Measurements from ENCODE around the gene PPT1. TPM values are rescaled to one million over a fixed set of nuclear protein-coding genes. Genes with fewer than 3 reads are reported as not detected.
A peak's percentile ranks its signal among the peaks of the same experiment; 100 is the strongest.
"Not testable (repeated sequence)": the region's sequence is repeated elsewhere in the genome, so short reads cannot be mapped to it uniquely, and the experiment has no call there.

PPT1 gene
- total RNA-seq, 1 experiment from 2014 or later = 67.5 TPM

DNA sequence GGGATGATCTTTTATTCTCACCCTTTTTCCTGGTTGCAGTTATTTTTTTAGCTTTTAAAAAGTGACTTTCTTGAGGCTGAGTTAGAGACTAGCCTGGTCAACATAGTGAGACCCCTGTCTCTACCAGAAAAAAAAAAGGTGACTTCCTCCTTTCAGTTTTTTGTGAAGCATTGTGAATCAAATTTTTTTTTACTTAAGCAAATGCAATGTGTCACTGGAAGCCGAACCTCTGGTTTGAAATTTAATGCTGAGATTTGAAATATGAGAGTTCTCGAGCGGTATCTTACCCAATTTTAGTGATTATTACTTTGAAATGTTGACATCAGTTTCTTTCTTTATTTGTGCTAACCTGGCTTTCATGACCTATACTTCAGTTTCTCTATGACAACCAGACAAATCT, 52.9 kb downstream of the PPT1 start:
- peaks cover 41% of the 10 kb centered on the region for H3K36me3 ChIP-seq
- no peaks in the 10 kb centered on the region for H3K9me3 ChIP-seq
- no peak for DNase-seq
- H3K27me3 ChIP-seq = no peaks in the 10 kb centered on the region
- H3K4me3 ChIP-seq = no peak overlapping the region

DNA sequence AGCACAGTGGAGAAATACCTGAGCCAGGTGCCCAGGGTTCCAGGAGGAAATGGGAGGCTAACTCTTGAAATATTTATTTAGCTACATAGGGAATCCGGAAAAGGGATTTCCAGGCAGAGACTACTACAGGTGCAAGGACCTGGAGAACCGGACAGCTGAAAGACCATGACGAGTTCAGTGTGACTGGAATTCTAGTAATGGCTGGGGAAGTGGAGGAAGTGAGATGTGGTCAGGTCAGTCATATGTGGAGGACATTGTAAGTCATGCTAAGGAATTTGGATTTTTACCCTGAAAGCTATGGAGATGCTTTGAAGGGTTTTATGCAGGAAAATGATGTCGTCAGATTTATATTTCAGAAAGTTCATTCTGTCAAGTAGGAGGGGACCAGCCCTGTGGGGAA, 54.7 kb downstream of the PPT1 start:
- Histone ChIP-seq H3K4me3 (no peak overlapping the region; the same call in 1 of the 2 replicates), H3K36me3 (peaks cover 36% of the 10 kb centered on the region), H3K27me3 (no peaks in the 10 kb centered on the region), H3K9me3 (no peaks in the 10 kb centered on the region)
- DNase-seq = no peak

DNA sequence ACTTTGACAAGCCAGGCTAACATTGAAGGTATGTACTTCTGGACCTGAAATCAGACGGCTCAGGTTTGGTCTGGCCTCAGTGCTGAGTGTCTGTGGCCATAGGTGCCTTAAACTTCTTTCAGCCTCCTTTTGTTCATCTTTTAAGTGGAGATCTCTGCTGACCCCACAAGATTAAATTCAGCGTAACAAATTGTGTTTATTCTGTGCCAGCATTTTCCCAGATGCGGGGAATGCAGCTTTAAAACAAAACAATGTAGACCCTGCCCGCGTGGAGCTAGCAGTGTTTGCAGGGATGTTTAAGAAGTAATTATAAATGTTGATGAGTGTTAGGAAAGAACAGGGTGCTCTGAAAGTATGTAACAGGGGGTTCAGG, 55.6 kb downstream of the PPT1 start:
- Histone ChIP-seq H3K4me3 (peak overlapping the region; percentile 97), H3K27me3 (no peaks in the 10 kb centered on the region), H3K9me3 (no peaks in the 10 kb centered on the region), H3K36me3 (peaks cover 33% of the 10 kb centered on the region)
- DNase-seq = no peak

DNA sequence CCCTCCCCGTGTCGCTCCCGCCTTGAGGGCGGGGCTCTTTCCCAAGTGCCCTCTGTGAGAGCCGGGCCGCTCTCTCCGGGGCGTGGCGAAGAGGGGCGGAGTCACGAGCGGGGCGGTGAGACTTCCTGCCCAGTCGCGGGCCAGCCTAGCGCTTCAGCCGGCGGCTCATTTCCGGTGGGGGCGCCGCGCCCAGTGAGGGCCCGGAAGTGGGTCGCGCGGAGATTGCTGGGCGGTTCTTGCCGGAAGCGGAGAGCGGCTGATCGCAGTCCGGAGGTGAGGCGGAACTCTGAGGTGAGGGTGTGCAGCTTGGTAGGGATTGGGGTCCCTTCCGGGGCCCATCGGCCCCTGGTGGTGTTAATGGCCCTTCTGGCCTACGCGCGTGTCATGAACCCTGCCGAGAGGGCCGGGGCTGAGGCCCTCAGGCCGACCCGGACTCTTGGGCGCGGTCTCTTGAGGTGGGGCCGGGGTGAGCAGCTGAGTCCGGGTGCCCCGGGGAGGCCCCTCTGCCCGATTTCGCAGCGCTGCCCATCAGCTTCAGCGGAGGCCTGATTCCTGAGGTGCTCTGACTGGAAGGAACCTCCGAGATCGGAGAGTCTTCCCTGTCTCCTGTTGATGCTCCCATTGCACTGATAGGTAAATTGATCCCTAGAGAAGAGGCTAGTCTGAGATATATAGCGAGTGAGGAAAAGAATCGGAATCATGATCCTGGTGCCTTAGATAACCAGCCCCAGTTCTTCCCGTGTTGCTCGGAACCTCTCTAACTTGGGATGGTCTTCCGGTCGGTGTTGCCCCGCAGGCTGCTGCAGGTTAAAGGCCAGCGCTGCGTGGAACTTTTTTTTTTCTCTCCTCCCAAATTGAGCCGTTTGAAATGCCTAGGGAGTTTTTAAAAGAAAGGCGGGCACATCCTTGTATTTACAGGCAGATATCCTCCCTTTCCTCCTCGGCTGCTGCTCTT, 56.3 kb downstream of the PPT1 start, which contains the start of gene CAP1:
Gene CAP1, plus strand, starts transcription at position 219 of the 955 bp plus-strand sequence. CDS start 18,618 bp downstream, outside the sequence.
- Histone ChIP-seq H3K9me3 (no peaks in the 10 kb centered on the region), H3K4me3 (peak within 1 kb of the TSS; percentile 97), H3K36me3 (peaks cover 26% of the 10 kb centered on the region), H3K27me3 (no peaks in the 10 kb centered on the region)
- DNase-seq = peak; percentile 99

DNA sequence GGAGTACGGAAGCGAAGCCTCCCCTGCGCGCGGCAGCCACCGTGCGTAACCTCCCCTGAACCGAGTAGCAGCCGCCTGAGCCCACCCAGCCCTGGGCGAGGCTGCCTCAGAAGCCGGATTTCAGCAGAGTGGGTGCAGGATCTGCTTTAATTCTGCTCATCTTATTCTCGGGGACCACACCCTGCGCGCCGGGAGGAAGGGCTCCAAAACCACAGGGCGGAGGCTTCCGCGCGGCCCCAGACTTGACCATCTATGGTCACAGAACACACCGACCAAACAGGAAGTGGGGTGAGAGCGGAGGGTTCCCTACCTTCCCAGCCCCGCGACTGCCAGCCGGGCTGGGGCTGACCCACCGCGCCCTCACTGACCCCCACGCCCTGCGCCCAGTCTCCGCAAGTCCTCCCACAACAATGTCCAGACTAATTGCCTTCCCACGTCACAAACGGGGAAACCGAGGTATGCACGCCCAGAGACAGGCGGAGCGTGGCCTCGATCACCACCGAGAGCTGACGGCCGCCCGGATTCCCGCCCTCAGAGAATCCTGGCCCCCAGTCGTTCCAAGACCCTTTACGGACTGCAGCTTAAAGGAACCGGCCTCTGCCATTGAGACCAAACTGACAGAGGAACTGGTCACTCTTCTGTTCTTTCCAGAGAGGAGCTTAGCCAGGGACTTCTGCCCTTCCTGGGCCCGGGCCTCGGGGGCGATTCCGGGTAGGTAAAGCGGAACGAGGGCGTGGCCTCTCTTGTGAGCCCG, 57.1 kb downstream of the PPT1 start:
- no peaks in the 10 kb centered on the region for H3K27me3 ChIP-seq
- no peaks in the 10 kb centered on the region for H3K9me3 ChIP-seq
- H3K36me3 ChIP-seq = peaks cover 23% of the 10 kb centered on the region
- DNase-seq = peak; percentile 87
- peak overlapping the region; percentile 97 for H3K4me3 ChIP-seq

DNA sequence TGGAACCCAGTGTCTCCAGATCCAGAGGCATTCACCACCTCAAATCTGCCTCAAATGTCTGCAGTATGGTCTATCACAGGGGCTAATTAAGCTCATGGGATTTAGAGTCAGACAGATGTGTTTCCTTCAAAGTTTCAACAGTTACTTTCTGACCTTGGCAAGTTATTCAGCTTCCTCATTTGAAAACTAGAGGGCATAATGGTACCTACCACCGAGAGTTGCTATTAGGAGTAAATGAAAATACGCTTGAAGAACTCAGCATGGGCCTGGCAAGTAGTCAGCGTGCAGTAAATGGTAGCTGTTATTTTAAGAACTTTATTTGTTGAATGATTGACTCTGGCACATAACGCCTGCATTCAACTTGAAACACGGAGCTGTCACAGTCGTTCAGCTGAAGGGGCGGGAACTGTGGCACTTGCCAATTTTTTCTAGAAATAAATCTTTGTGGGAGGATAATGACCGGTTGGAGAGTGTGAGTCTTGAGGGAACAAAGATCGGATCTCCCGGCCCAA, 57.8 kb downstream of the PPT1 start:
- Histone ChIP-seq H3K27me3 (no peaks in the 10 kb centered on the region), H3K4me3 (peak overlapping the region; percentile 97), H3K36me3 (peaks cover 20% of the 10 kb centered on the region), H3K9me3 (no peaks in the 10 kb centered on the region)
- DNase-seq = peak; percentile 58

DNA sequence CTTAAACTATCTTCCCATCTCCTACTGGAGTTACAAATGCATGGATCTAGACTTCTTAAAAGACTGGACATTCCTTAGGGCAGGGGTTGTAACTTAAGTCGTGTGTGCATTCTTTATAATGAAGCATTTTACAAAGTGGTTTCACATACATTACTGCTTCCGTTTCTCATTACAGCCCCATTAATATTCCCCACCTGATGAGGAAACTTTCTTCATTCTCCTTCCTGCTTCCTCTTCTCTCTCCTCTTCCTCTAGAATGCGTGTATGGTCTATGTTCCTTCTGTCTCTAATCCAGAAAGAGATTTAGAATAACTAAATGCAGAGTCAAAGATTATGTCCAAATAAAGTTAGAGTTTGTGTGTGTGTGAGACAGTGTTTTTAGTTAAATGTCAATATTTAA, 58.4 kb downstream of the PPT1 start:
- peaks cover 16% of the 10 kb centered on the region for H3K36me3 ChIP-seq
- H3K4me3 ChIP-seq = peak overlapping the region; percentile 97; the same call in 1 of the 2 replicates
- DNase-seq = no peak
- no peaks in the 10 kb centered on the region for H3K27me3 ChIP-seq
- H3K9me3 ChIP-seq = no peaks in the 10 kb centered on the region

DNA sequence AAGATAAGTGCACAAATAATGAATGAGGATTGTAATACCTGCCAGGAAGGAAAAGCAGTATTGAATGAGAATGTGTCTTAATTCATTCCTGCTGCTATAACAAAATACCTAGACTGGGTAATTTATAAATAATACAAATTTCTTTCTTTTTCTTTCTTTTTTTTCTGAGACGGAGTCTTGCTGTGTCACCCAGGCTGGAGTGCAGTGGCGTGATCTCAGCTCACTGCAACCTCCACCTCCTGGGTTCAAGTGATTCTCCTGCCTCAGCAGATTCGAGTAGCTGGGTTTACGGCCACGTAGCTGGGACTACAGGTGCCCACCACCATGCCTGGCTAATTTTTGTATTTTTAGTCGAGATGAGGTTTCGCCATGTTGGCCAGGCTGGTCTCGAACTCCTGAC, 59.8 kb downstream of the PPT1 start:
- not testable (repeated sequence) for H3K36me3 ChIP-seq, DNase-seq, H3K27me3 ChIP-seq, H3K4me3 ChIP-seq, H3K9me3 ChIP-seq

DNA sequence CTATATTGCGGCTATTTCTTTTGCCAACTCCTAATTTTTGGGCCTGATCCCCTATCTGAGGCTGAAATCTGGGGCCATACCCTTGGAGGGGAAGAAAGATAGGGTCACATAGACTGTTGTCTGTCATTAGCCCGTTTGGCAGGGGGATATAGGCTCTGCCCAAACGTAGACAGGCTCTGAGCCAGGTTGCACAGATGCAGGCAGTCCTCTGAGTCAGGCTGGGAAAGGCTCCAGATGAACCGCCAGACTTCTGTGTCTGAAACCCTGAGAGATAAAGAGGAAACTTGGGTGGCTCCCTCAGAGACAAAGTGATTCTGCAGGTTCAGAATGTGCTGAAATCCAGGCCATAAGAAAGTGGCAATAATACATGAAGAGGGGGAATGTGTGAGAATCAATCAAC, 60.5 kb downstream of the PPT1 start:
- Histone ChIP-seq H3K4me3 (no peak overlapping the region), H3K36me3 (no peaks in the 10 kb centered on the region; the same call in 1 of the 2 replicates), H3K27me3 (no peaks in the 10 kb centered on the region), H3K9me3 (no peaks in the 10 kb centered on the region)
- DNase-seq = peak; percentile 92

DNA sequence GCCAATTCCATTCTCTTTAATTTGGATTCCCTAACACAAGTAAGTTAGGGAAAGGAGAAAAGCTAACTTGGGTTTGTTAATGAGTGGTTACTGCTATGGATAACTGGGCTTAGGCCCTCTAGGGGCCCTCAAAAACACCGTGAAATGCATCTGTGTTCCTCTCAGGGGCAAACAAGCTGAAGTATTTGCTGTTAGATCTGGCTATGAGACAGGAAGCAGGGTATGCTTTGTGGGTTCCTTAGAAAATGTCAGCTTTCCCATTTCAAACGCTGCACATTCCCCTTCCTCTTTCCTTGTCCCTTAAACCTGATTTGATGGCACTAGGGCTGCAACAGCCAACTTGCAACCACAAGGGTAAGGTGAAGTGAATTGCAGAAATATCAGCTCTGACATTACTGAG, 62.2 kb downstream of the PPT1 start:
- Histone ChIP-seq H3K9me3 (no peaks in the 10 kb centered on the region), H3K4me3 (no peak overlapping the region), H3K27me3 (no peaks in the 10 kb centered on the region), H3K36me3 (no peaks in the 10 kb centered on the region)
- DNase-seq = no peak

DNA sequence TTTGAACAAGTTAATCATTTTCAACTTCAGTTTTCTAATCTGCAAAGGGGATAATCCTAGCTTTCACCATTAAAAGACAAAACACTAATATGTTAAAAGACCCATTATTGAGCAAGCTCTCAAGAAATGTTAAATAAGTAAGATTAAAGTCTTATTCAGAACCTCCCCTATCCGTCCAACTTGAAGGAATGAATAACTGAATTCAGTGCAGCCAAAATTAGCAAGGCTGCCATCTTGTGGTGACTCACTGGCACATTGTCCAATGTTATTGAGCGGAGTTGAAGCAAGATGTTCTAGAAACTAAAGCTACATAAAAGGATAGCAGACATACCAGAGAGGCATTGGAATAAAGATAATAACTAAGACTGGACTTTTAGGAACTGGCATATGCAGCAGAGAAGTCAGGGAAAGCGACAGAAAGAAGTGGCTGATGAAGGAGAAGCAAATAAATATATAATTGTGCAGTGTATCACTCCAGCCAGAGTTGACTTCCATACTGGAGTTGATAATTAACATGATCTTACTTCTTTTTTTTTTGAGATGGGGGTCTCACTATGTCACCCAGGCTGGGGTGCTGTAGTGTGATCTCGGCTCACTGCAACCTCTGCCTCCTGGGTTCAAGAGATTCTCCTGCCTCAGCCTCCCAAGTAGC, 64.7 kb downstream of the PPT1 start:
- H3K36me3 ChIP-seq = no peaks in the 10 kb centered on the region
- H3K27me3 ChIP-seq = no peaks in the 10 kb centered on the region
- no peak overlapping the region for H3K4me3 ChIP-seq
- DNase-seq = peak; percentile 48
- H3K9me3 ChIP-seq = no peaks in the 10 kb centered on the region

DNA sequence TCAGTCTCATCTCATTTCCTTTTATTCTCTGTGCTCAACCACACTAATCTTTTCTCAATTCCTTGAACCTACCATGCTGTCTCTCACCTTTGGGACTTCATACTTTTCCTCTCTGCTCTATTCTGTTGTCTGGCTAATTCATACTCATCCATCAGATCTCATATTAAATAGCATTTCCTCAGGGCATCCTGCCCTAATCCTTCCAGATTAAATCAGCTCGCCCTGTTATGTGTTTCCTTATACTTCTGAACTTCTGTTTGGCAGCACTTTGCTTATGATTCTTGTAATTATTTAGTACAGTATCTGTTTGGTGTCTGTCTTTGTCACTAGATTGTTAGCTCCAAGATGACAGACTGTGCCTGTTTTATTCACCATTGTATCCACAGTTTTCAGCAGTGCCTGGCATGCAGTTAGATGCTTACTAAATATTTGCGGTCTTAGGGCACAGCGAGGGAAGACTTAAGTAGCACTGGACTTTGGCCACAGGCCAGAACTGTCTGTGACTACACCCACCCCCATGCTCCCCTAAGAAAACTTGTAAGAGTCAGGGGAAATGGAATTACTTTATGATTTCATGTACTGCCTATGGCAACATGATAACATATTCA, 66.4 kb downstream of the PPT1 start:
- Histone ChIP-seq H3K27me3 (no peaks in the 10 kb centered on the region), H3K4me3 (no peak overlapping the region), H3K9me3 (no peaks in the 10 kb centered on the region), H3K36me3 (no peaks in the 10 kb centered on the region)
- DNase-seq = peak; percentile 56

DNA sequence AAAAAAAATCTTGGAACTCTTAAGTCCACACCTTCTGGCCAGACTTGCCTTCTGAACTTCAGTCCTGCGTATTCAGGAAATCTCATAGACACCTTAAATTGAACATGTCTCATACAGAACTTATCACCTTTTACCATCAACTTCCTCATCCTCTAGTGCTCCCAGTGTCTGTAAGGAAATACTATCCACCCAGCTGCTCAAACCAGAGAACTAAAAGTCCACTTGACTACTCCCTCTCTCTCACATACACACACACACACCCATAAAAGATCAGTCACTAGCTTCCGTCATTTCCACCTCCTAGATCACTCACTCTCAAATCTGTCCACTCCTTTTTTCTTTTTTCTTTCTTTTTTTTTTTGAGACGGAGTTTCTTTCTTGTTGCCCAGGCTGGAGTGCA, 67.4 kb downstream of the PPT1 start:
- DNase-seq = no peak
- Histone ChIP-seq H3K4me3 (no peak overlapping the region), H3K9me3 (no peaks in the 10 kb centered on the region), H3K27me3 (no peaks in the 10 kb centered on the region), H3K36me3 (no peaks in the 10 kb centered on the region)

DNA sequence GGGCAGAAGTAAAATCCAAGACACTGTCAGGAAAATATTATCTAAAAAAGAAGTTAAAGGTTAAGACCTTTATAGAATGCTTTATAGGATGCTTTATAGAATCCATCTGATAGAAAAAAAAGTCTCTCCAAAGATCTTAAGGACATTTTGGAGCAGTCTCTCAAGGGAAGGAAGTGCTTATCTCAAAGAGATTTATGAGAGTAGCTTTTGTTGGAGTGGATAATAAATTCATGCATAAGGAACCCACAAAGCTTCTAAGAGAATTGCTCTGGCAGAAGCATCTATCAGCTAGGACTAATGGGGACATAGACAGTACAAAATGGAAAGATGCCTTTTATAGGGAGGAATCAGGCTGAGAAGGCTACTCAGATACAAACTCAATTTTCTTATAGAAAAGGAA, 69.4 kb downstream of the PPT1 start:
- Histone ChIP-seq H3K4me3 (no peak overlapping the region), H3K36me3 (no peaks in the 10 kb centered on the region), H3K9me3 (peaks cover 5% of the 10 kb centered on the region), H3K27me3 (no peaks in the 10 kb centered on the region)
- no peak for DNase-seq

DNA sequence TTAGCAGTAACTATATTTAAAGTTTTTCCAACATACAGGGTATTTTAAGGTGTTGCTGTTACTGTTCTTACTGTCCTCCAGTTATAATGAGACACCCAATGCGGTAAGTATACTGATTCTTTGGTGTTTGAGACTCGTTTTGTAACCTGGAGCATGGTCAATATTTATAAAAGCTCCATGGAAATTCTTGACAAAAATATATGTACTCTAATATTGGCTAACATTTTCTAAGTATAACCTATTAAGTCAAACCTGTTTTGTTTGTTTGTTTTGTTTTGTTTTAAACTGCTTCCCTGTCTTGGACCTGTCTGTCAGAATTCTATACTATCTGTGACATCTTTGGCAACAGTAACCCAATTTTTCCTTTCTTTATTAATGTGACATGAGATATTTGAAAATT, 72.4 kb downstream of the PPT1 start:
- Histone ChIP-seq H3K4me3 (no peak overlapping the region), H3K9me3 (peaks cover 5% of the 10 kb centered on the region), H3K27me3 (no peaks in the 10 kb centered on the region), H3K36me3 (no peaks in the 10 kb centered on the region)
- no peak for DNase-seq

DNA sequence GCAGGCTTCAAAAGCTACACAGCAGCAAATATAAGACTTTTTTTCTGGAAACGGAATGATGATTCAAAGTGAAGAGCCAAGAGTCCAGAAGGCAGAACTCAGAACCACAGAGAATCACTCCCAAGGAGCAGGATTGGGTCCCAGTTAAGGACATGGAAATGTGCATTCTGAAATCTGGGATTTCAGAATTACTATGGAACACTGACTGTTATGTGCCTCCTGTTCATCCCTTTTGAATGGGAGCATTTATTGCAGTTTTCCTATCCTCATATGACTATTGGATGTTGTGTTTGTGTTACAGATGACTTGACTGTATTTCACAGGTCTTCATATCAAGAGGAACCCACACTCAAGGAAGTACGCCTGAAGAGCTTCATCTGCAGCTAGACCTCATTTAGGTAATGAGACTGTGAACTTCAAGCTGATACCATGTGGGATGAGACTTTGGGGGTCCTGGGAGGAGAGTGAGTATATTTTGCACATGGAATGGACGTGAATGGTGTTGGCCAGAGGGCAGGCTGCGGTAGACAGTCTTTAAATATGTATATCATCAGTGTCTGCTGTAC, 73.6 kb downstream of the PPT1 start:
- H3K36me3 ChIP-seq = no peaks in the 10 kb centered on the region
- peaks cover 5% of the 10 kb centered on the region for H3K9me3 ChIP-seq
- no peaks in the 10 kb centered on the region for H3K27me3 ChIP-seq
- no peak for DNase-seq
- no peak overlapping the region for H3K4me3 ChIP-seq

Measured in MG63 (cell line).